ENCODE results near the gene ANK3. TPM values are rescaled to one million over a fixed set of nuclear protein-coding genes. Genes with fewer than 3 reads are reported as not detected.

Gene ANK3
- polyA plus RNA-seq, 1 experiment: 1.6 TPM

DNA sequence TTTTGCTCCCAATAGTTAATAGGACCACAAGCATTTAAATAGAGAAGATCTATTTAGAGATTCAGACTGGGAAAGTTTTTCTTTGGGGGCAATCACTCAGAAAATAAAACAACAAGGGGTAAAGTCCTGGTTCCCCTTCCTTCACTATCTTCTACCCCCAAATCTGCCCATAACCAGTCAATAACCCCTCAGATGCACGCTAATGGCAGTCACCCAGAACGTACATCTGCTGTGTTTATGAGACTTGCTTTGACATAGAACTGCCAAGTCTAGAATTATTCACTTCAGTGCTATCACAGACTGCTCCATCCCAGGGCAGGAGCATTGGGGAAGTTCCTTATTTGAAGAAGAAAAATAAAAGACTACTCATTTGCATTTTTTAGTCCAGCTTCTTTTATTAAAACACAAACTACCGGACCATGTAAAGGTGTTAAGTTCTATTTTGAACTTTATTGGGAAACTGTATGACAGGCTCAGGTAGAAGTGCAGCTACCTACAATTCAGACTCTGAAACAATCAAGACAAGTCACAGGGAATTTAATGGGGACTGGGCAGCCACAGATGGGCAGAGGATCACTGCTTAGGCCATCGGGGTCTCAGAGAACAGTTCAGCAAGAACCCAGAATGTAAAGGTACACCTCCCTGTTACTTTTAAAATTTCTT, 38.4 kb downstream of the ANK3 start:
- DNase-seq (ENCODE audit: low read depth, low spot score): no peak
- Histone ChIP-seq H3K27ac (ENCODE audit: low read depth, low read length) (no peak overlapping the region), H3K27me3 (ENCODE audit: control insufficient read depth, insufficient read depth, low read length) (peaks cover 2% of the 10 kb centered on the region), H3K9me3 (ENCODE audit: control insufficient read depth, insufficient read depth, low read length) (no peaks in the 10 kb centered on the region), H3K4me3 (ENCODE audit: low read depth, low read length) (no peak overlapping the region)
- TF ChIP-seq, protein P1, sequence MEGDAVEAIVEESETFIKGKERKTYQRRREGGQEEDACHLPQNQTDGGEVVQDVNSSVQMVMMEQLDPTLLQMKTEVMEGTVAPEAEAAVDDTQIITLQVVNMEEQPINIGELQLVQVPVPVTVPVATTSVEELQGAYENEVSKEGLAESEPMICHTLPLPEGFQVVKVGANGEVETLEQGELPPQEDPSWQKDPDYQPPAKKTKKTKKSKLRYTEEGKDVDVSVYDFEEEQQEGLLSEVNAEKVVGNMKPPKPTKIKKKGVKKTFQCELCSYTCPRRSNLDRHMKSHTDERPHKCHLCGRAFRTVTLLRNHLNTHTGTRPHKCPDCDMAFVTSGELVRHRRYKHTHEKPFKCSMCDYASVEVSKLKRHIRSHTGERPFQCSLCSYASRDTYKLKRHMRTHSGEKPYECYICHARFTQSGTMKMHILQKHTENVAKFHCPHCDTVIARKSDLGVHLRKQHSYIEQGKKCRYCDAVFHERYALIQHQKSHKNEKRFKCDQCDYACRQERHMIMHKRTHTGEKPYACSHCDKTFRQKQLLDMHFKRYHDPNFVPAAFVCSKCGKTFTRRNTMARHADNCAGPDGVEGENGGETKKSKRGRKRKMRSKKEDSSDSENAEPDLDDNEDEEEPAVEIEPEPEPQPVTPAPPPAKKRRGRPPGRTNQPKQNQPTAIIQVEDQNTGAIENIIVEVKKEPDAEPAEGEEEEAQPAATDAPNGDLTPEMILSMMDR (IDR thresholded peaks at IDR 0.05; ENCODE audit: low read depth, low read length): no peak
- ChIA-PET CTCF (no interaction called here), POLR2A (no interaction called here)

DNA sequence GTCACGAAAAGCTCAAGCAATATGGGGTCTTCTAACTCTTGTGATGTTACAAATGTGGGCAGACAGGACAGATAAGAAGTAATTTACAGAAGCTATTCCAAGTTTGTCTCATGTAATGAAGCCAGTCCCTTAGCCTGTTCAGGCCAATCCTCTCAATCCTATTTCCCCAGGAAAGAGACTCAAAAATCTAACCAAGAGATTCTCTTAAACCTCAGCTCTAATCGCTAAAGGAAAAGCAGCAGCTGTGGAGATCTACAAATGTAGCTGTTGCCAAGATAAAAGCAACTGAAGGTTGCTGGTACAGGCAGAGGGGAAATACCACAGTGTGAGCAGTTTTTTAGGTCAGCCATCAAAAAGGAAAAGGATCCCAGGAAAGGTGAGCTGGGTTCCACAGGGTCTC, 39.3 kb downstream of the ANK3 start:
- POLR2A ChIA-PET: no interaction called here
- Histone ChIP-seq H3K4me3 (ENCODE audit: low read depth, low read length) (no peak overlapping the region), H3K27ac (ENCODE audit: low read depth, low read length) (peak overlapping the region; percentile 31), H3K9me3 (ENCODE audit: control insufficient read depth, insufficient read depth, low read length) (no peaks in the 10 kb centered on the region), H3K27me3 (ENCODE audit: control insufficient read depth, insufficient read depth, low read length) (peaks cover under 1% of the 10 kb centered on the region)
- DNase-seq (ENCODE audit: low read depth, low spot score): no peak
- TF ChIP-seq, protein P1 (IDR thresholded peaks at IDR 0.05; ENCODE audit: low read depth, low read length): no peak
- CTCF ChIA-PET: interaction anchor here (1.3 kb wide), 1 partner anchor 15 kb away, joined by 3 read pairs; no protein-coding TSS in a partner anchor

DNA sequence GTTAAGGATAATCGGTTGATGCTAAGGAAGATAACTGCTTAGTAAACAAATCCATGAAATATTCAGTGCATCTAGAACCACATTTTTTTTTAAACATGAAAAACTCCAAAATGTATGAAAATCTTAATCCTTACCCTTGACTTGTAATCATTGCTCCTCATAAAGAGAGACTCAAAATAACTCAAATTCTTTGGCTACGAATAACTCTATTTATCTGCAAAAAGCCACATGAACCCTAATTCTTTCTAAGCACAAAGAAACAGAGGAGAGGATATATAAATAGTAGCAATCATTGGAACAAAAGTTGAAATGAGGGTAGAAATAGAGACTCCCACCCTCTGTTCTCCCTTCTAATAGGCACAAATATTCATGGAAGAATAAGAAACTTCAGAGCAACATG, 40.2 kb downstream of the ANK3 start:
- DNase-seq (ENCODE audit: low read depth, low spot score): no peak
- ChIA-PET CTCF (no interaction called here), POLR2A (no interaction called here)
- no peak overlapping the region for H3K4me3 ChIP-seq (ENCODE audit: low read depth, low read length)
- TF ChIP-seq, protein P1 (IDR thresholded peaks at IDR 0.05; ENCODE audit: low read depth, low read length): no peak
- H3K9me3 ChIP-seq (ENCODE audit: control insufficient read depth, insufficient read depth, low read length): no peaks in the 10 kb centered on the region
- no peaks in the 10 kb centered on the region for H3K27me3 ChIP-seq (ENCODE audit: control insufficient read depth, insufficient read depth, low read length)
- no peak overlapping the region for H3K27ac ChIP-seq (ENCODE audit: low read depth, low read length)

DNA sequence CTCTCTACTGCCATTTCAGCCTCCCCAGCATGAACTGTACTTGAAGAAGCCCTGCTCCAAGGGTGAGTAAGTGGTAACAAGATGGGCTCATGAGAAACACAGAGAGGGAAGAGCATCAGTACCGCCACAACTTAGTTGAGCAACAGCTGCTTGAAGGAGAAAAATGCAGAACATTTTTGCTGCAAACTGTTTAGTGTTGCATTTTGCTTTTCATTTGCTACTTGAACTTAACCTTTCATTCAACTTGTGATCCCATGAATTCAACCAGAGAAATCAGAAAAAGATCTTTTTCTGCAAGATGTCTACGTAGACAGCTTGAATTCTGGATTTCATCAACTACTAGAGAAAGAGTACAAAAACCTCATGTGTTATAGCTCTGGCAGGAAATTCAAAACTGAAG, 40.7 kb downstream of the ANK3 start:
- CTCF ChIA-PET: no interaction called here
- no peak for DNase-seq (ENCODE audit: low read depth, low spot score)

DNA sequence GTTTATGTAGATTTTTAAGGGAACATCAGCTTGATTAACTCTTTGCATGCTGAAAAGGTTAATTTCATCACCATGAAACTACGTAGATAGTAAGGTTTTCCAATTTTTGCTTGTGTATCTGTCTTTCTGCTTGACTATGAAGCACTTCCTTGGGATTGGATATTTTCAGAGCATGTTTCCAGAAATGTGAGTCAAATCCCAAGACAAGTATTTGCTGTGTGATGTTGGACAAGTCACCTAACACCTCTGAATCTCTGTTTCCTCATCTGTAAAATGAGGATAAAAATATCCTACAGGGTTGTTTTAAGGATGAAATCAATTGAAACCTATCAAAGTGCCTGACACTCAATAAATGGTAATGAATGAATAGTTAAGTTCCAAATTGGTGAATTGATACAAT, 42.4 kb downstream of the ANK3 start:
- Histone ChIP-seq H3K9me3 (ENCODE audit: control insufficient read depth, insufficient read depth, low read length) (no peaks in the 10 kb centered on the region), H3K27ac (ENCODE audit: low read depth, low read length) (no peak overlapping the region), H3K27me3 (ENCODE audit: control insufficient read depth, insufficient read depth, low read length) (no peaks in the 10 kb centered on the region), H3K4me3 (ENCODE audit: low read depth, low read length) (no peak overlapping the region)
- DNase-seq (ENCODE audit: low read depth, low spot score): no peak
- CTCF ChIA-PET: no interaction called here
- POLR2A ChIA-PET: no interaction called here
- TF ChIP-seq, protein P1 (IDR thresholded peaks at IDR 0.05; ENCODE audit: low read depth, low read length): no peak

More for the DNA sequence above, 40.7 kb downstream of the ANK3 start:
- H3K4me3 ChIP-seq (ENCODE audit: low read depth, low read length): no peak overlapping the region
- H3K27me3 ChIP-seq (ENCODE audit: control insufficient read depth, insufficient read depth, low read length): no peaks in the 10 kb centered on the region
- H3K27ac ChIP-seq (ENCODE audit: low read depth, low read length): no peak overlapping the region
- POLR2A ChIA-PET: no interaction called here
- TF ChIP-seq, protein P1 (IDR thresholded peaks at IDR 0.05; ENCODE audit: low read depth, low read length): no peak
- no peaks in the 10 kb centered on the region for H3K9me3 ChIP-seq (ENCODE audit: control insufficient read depth, insufficient read depth, low read length)
